Suppressor macrophage treated with lipopolysaccharide for 4 hours (primary cell): ENCODE results near the gene TMEM126B.
"Not testable (repeated sequence)": the region's sequence is repeated elsewhere in the genome, so short reads cannot be mapped to it uniquely, and the experiment has no call there.

ENCODE experiments used
- DNase-seq: peaks from one replicate; pipeline ENCODE4 v3.0.0-alpha.2; 2020

TMEM126B gene

DNA sequence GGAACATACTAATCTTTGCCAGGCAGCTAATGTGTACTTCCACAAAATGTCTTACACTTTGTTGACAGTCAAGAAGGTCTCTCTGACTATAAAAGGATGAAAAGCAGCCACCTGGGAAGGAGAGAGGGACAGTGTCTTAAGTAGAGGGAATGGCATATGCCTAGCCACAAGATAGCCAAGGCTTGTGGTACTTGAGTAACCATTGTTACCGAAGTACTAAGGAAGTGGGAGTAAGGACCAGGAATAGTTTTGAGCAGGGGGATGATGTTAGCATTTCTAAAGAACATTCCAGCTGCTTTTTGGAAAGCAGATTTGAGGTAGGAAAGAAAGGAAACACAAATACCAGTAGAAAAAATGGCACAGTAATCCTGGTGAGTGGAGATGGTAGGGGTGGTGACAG, 22.7 kb downstream of the TMEM126B start:
- DNase-seq: no peak

DNA sequence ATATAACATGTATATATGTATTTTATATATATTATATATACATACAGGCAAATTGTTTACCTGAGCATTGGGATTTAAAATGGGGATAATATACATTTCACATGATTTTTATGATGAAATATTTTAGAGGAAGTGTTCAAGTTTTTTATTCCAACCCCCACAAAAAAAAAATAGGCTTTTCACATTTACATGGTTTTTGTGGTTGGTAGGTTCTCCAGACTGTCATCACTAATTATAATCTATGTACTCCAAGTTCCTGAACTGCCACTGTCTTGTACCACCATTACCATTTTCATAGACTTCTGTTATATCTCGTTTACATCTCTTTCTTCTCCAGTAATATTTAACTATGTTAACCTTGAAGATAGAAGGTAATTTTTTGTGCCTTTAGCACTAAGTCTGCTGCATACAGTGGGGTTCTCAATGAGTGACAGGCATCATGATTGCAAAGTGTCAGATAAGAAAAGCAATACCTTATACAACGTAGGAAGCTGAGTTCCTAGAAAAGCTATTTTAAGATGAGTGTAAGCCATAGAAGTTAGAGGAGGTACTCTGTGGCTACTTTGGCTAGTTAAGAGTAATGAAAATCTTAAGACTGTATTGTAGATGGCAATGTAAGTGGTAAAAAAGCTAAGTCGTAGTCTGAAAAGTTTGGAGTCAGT, 24.5 kb downstream of the TMEM126B start:
- no peak for DNase-seq

DNA sequence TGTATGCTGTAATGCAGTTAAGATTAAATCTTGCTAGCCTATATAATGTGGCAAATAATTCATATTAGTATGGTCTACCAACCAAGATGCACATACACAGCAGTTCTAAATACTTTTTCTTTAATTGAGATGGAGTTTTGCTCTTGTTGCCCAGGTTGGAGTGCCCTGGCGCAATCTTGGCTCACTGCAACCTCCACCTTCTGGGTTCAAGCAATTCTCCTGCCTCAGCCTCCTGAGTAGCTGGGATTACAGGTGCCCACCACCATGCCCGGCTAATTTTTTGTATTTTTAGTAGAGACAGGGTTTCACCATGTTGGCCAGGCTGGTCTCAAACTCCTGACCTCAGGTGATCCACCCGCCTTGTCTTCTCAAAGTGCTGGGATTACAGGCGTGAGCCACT, 25.9 kb downstream of the TMEM126B start:
- DNase-seq: not testable (repeated sequence)

DNA sequence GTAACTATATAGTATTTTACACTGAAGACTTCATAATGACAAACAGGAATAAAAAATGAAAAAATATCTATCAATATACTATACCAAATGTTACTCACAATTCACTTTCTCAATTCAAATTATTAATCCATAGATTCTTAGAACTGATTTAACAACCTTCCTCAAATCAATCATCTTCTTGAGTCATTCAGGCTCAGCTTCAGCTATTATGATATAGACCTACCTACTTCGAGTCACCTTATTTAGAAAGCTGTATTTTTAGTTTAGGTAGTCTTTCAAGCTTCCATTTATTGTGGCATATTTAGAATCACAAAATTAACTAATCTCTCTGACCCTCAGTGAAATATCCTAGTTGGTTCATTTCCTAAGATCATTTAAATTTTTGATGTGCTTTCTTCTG, 28.4 kb downstream of the TMEM126B start:
- no peak for DNase-seq

DNA sequence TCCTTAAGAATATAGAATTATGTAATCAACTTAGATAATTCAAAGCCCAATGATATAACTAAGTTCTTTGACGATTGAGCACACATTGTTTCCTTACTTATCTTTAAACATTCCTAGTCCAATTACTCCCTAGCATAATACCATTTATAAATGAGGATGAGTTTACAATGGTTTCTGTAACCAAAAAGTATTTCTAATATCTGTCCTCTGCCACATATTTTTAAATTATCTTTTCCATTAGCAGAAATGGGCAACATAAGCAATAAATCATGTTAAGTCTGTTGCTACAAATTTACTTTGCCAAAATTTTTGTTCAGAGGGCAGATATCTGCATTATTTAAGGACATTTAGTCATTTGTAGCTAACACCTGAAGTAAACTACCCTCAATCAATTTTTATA, 29.8 kb downstream of the TMEM126B start:
- no peak for DNase-seq

DNA sequence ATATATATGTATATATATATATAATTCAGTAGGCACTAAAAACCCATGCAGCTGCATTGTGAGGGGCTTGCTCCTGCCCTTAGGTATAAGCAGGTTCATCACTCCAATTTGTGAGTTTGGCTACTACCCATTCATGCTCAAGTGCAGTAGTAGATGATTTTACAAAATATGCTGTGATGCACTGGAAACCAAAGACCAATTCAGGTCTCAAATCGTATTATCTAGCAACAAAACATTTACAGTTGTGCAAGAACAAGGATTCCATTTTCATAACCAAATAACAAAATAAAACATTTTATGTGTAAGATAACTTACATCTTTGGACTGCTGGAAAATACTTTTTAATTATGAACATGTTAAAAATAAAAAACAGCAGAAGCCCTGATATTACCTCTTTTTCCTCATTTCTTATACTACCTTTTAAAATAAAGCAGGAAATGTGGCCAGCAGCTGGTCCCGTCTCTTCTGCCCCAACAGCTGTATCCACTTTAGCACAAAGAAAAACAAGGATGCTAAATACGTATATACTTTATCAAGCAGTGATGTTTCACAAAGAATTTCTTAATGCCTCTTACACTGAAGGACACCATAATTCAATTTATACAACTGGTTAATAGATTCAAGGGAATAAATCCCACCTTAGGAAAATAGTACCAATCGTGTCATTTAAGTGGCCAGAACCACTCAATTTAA, 33.7 kb downstream of the TMEM126B start:
- no peak for DNase-seq

DNA sequence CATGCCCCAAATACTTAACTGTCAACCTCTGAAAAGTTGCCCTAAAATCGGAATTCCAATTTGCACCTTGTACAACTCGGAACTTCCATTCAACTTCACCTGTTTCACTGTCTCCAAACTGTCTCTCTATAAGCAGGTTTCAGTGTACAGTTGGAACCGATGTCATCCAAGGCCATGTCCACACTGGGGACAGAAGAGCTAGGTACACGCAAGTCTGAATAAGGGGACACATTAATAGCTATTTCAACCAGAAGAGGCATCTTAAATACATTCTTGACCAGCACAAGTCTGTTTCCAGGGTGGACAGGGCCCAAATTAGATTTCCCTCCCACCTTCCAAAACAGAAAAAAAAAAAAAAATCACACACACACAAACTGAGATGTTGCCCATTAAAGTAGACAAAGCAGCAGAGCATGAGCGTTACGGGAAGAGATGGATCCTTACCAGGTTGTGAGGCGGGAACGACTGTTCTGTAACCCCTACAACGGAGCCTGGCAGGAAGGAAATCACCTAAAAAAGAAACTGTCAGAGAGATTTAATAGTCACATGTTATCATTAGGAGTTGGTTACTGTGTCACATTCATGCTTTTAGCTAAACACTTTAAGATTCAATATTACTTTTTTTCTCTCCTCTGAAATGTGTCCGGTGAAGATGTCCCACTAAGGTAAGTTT, 34.8 kb downstream of the TMEM126B start:
- DNase-seq: peak; percentile 19

DNA sequence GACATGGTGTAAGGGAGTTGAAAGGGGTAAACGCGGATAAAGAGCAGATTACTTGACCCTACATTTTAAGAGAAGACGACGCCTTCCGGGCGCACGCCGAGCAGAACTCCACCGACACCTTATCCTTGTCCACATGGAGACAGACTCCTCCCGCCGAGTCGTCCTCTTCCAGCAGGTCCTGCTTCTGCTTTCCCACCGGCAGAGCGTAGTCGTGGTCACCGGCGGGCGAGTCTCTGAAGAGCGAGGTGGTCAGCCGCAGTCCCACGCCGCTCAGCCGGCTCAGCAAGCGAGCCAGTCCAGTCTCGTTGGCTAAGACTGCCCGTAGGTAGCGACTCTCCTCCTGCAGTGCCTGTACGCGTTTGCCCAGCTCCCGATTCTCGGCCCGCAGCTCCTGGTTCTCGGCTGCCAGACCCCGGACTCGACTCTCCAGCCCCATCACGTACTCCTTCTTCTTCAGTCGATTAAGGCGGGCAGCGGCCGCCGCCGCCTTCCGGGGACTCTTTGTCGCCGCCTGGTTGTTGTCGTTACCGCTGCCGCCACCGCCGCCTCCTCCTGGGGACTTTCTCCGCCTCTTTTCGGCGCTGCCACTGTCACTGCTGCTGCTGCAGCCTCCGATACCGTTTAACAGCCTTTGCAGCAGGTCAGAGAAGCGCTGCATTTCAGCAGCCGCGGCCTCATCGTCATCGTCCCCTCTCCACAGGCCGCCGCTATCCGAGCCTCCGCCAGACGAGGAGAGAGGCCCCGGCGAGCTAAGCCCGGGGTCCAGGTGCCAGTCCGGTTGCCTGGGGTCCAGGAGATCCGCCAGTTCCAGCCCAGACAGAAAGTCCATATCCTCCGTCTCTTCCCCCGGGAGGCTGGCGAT, 35.6 kb downstream of the TMEM126B start:
- peak; percentile 85 for DNase-seq

DNA sequence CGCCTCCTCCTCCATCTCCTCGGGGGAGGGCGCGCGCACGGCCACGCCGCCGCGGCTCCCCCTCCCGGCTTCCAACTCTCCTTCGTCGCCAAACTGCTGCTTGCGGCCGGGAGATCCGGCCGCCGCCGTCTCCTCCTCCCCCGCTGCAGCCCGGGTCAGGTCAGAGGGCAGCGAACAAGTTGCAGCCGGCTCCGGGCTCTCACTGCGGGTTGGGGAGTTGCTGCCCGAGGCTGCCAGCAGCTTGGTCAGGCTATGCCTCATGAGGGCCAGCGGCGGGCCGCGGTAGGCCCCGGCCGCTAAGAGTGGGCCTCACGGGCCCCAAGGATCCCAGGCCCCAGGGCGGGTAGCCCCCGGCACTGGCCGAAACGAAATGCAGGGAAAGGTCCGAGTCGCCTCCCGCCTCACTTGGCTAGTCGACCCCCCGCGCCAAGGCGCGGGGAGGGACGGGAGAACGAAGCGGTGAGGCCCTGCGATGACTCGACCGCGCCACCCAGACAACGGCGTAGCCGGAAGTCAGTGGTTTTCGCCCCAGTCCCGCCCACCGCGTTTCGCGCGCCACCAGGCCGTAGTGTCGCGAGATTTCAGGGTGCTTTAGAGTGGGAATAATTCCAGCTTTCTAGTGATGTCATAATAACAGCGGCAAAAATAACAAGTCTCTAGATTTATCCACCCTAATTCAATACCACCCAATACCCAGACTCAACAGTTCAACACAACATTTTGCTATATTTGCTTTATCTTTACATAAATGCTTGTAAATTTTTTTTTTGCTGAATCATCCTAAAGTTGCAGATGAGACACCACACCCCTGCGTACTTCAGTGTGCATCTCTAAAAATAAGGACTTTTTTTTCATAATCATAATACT, 36.5 kb downstream of the TMEM126B start, which contains the start of gene CREBZF:
Gene CREBZF (minus strand): TSS at position 515 of the 867 bp plus-strand sequence. CDS start 254 bp downstream, at position 261.
- DNase-seq: peak; percentile 98

DNA sequence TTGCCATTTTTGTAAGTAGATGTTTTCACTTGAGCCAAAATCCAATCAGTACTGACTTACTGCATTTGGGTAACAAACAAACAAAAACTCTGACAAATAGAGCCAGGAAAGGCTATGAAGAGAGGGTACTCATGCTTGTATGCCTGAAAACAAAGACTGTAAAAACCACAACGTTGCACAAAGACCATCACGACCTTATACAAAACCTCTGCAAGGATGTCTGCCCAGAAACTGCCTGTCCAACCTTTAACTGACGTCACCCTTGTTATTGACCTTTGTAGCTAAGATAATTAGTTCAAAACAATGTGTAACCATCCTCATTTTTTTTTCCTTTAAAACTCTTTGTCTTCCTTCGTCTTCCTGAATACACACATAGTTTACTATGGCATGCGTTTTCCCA, 37.3 kb downstream of the TMEM126B start:
- no peak for DNase-seq

DNA sequence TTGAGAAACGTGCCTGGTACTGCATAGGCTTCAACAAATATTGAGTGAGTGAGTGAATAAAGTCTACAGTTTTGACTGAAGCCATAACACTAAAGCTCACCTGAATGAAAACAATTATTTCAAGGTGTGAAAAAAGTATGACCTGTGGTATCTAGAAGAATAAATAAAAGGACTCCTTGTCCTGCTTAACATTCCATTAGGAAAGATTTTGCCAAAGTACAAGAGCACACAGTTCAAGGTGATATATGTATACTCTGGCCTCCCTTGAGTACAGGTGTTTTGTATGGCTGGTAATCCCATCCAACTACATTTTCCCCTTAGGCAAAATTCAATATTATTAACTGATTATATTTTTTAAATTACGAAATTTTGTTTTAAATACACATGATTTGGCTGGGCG, 38.3 kb downstream of the TMEM126B start:
- DNase-seq: no peak

DNA sequence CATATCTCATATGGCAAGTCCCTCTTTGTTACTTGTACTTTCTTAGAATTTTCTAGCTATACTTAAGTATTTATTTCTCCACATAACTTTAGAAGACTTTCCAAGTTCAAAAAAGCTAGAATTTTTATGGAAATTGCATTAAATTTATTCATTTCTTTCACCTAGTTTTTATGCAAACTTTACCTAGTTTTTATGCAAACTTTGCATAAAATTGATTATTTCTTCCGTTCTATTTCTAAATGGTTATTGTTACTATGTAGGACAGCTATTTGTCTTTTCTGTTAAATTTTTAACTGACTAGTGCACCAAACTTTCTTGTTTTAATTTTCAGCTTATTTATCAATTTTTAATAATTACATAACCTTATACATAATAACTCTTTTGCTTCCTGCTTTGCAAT, 39.8 kb downstream of the TMEM126B start:
- no peak for DNase-seq

DNA sequence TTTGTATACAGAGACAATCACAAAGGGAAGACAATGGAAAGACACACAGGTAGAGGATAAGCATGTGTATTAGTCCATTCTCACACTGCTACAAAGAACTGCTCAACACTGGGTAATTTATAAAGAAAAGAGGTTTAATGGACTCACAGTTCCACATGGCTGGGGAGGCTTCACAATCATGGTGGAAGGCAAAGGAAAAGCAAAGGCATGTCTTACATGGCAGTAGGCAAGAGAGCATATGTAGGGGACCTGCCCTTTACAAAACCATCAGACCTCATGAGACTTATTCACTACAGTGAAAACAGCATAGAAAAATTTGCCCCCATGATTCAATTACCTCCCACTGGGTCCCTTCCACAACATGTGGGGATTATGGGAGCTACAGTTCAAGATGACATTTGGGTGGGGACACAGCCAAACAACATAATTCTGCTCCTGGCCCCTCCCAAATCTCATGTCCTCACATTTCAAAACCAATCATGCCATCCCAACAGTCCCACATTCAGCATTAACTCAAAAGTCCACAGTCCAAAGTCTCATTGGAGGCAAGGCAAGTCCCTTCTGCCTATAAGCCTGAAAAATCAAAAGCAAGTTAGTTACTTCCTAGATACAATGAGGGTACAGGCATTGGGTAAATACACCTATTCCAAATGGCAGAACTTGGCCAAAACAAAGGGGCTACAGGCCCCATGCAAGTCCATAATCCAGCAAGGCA, 42.7 kb downstream of the TMEM126B start:
- not testable (repeated sequence) for DNase-seq

DNA sequence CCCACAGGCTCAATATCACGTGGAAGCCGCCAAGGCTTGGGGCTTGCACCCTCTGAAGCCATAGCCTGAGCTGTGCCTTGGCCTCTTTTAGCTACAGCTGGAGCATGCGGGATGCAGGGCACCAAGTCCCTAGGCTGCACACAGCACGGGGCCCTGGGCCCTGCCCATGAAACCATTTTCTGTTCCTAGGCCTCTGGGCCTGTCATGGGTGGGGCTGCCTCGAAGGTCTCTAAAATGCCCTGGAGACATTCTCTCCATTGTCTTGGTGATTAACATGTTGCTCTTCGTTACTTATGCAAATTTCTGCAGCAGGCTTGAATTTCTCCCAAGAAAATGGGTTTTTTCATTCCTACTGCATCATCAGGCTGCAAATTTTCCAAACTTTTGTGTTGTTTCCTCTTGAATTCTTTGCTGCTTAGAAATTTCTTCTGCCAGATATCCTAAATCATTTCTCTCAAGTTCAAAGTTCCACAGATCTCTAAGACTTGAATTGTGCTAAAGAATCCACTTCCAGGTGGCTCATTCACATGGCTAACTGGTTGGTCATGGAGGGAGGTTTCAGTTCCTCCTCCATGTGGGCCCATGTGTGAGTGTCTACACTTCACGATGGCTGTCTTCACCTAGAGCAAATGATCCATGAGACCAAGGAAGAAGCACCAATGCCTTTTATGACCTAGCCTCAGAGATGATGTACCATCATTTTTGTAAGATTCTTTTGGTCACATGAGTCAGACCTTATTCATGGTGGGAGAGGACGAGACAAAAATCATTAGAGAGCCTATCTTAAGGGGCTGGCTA, 43.9 kb downstream of the TMEM126B start:
- DNase-seq: no peak

DNA sequence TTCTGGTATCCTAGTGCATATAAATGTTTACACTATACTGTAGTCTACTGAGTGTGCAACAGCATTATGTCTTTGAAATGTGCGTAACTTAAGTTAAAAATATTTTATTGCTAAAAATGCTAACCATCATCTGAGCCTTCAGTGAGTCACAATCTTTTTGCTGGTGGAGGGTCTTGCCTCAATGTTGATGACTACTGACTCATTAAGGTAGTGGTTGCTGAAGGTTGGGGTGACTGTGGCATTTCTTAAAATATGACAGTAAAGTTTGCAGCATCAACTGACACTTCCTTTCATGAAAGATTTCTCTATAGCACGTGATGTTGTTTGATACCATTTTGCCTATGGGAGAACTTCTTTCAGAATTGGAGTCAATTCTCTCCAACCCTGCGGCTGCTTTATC, 45.0 kb downstream of the TMEM126B start:
- no peak for DNase-seq

DNA sequence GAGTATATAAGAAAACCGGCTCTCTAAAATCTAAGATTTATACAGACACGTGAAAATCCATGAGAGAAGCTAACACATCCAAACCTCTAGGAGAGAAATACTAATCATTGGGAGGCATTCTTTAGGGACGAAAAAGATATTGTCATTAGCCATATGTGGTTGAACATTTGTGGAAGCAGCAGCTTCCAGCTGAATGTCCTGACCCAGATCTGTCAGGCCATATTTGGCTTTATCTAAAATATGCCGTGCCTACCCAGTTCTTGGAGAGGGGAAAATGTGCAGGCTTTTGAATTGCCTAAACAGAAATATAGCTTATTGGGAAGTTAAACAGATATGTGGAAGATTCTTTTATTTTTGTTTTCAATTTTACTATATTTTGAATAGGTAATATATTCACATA, 51.2 kb downstream of the TMEM126B start:
- no peak for DNase-seq

DNA sequence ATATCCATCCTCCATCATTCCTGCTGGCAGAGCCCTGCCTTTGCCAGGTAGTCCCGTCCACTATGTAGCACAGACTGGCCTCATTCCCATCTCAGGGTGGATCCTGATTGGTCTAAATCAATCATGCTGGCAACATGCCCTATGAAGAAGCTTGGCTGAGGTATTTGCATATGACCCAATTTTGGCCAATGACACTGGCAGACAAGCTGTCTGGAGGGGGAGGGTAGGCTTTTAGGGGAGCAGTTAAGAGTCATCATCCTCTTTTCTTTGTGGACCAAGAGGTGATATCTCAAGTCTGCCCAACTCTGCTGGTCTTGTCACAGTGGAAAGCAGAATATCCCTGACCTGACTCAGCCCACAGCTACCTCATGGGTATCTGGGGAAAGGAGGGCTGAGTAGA, 52.5 kb downstream of the TMEM126B start:
- DNase-seq: no peak

DNA sequence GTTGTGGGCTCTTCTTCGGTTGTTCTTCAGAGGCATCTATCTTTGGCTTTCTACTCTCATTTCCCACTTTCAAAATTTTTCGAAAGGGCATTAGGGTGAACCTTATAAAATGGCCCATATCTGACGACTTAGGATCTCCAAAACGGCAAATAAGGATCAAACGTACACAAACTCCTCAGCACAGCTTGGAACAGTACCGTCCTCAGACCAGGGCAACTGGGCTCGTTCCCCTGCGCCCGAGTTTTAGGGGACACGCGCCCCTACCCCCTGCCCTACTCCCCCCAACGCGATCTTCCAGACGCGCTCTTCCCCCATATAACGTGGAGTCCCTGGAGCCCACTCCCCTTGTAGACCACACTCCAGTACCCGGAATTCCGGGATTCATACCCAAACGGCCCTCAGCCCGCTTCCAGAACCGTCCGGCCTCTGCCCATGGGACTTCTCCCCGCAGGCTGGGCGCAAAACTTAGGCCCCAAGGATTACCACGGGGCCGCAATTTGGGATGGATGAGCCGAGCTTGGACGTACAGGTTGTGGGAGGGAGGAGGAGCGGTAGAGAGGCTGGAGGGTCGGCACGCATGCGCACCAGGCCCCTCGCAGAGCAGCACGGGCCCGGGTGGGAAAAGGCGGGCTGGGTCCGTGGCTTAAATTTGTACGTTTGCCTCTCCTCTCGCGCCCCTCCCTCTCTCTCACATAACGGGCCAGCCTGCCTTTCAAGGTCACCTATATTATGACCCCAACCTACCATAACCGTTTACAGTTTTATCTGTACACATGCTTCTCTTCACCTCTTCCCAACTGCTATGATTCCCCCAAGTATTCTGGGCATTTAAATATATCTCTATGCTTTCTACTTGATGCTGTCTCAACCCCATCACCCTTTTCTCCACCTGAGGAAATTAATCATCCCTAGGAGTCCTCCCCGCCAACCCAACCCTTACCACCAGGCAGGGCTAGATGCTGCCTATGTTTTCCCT, 54.2 kb downstream of the TMEM126B start:
- peak; percentile 31 for DNase-seq

DNA sequence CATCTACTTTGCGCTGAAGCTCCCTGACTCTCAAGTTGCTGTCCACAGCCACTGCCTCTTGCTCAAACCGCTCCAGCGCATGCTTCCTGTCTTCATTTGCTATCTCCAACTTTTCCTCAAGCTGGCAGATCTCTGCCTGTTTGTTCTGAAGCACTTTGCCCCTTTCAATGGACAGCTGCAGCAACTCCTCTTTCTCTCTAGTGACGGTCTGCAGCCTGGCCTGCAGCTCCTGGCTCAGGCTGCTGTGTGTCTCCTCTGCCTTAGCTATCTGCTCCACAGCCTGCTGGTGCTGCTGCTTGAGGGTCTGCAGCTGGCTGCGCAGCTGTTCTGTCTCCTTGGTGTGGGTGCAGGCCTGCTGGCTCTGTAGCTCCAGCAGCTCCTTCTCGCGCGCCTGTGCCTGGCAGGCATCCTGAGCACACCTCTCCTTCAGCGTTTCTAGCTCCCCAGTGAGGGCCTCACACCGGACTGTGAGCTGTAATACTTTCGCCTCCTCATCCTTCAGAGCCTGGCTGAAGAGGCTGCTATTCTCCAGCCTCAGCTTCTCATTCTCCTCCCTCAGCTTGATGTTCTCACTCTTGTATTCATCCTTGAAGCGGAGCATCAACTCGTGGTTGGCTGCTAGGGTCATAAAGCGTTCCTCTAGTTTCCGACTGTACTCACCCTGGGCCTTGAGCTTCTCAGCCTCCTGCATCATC, 56.9 kb downstream of the TMEM126B start:
- no peak for DNase-seq
